ENCODE results near the gene RBMS1. TPM values are rescaled to one million over a fixed set of nuclear protein-coding genes. Genes with fewer than 3 reads are reported as not detected.

Gene RBMS1
- total RNA-seq, 5 donors from 2014 or later (not counting 1 experiment from before 2014, with no cell fraction given) = 94.2 to 137 (median 105) TPM

DNA sequence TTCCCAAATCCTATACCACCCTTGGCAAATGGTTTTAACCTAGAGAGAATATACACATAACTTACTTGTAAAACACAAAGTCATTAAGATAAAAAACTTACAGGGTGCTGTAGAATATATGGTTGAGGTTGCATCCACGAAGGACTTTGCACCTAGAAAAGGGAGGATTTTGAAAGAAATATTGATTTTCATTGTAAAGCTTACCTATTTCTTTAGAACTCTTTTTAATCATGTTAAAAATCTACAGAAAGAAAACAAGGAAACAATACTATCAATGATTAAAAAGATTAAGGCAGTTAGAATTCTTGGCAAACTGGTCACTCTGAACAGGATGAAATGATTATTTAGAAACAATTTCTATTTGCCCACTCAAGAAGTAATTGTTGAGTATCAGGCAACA lies 212.4 kb downstream of the RBMS1 start:
- peaks cover 0 to 2% of the 10 kb centered on the region in 2 experiments for H3K4me1 ChIP-seq (ENCODE audit: control insufficient read depth in 1 of 2, extremely low read depth in 1 of 2, insufficient read depth in 2 of 2, low read length in 2 of 2)
- H3K27ac Mint-ChIP-seq = peak overlapping the region; percentile 70 to 79
- no CpG with 5 or more reads among the region's 1 CpG for WGBS (ENCODE audit: insufficient coverage)
- H3K9me3 Mint-ChIP-seq = no peaks in the 10 kb centered on the region
- DNase-seq (no peak), ATAC-seq (replicated peaks in 1 of 4) (no peak)
- no peaks in the 10 kb centered on the region for H3K27me3 ChIP-seq (replicated peaks in 1 of 2; ENCODE audit: control insufficient read depth in 2 of 2, extremely low read depth in 1 of 2, insufficient read depth in 2 of 2, low read length in 1 of 2)
- H3K4me3 ChIP-seq (ENCODE audit: control insufficient read depth in 1 of 2, extremely low read depth in 1 of 2, low read length in 1 of 2) = no peak overlapping the region
- H3K4me3 Mint-ChIP-seq = no peak overlapping the region
- H3K27ac ChIP-seq (ENCODE audit: low read length) = no peak overlapping the region
- no peaks in the 10 kb centered on the region for H3K27me3 Mint-ChIP-seq
- ChIA-PET CTCF (no interaction called here), POLR2A (no interaction called here)
- H3K36me3 ChIP-seq (ENCODE audit: control insufficient read depth in 2 of 2, extremely low read depth in 1 of 2, insufficient read depth in 1 of 2, low read length in 1 of 2) = peaks cover 10 to 73% of the 10 kb centered on the region in 2 donors
- H3K9me3 ChIP-seq = no peaks in the 10 kb centered on the region
- peaks cover 61% of the 10 kb centered on the region for H3K36me3 Mint-ChIP-seq
- peaks cover 32 to 40% (median 36%) of the 10 kb centered on the region in 3 donors for H3K4me1 Mint-ChIP-seq

- ChIA-PET POLR2A (no interaction called here), CTCF (interaction anchor here in 1 of 2 donors (0.5 to 0.6 kb wide), 2 partner anchors 1058 to 1983 kb away, joined by 3 to 7 read pairs; no protein-coding TSS in a partner anchor)
- Mint-ChIP-seq H3K27ac (peak overlapping the region; percentile 90), H3K4me1 (peaks cover 32 to 40% (median 36%) of the 10 kb centered on the region in 3 donors), H3K27me3 (no peaks in the 10 kb centered on the region), H3K36me3 (peaks cover 68% of the 10 kb centered on the region), H3K4me3 (no peak overlapping the region), H3K9me3 (no peaks in the 10 kb centered on the region)
- Histone ChIP-seq H3K36me3 (ENCODE audit: control insufficient read depth in 2 of 2, extremely low read depth in 1 of 2, insufficient read depth in 1 of 2, low read length in 1 of 2) (peaks cover 10 to 79% of the 10 kb centered on the region in 2 donors), H3K27ac (ENCODE audit: low read length) (peak overlapping the region; percentile 8), H3K9me3 (no peaks in the 10 kb centered on the region), H3K4me3 (ENCODE audit: control insufficient read depth in 1 of 2, extremely low read depth in 1 of 2, low read length in 1 of 2) (no peak overlapping the region), H3K4me1 (ENCODE audit: control insufficient read depth in 1 of 2, extremely low read depth in 1 of 2, insufficient read depth in 2 of 2, low read length in 2 of 2) (peaks cover 0 to 2% of the 10 kb centered on the region in 2 experiments), H3K27me3 (replicated peaks in 1 of 2; ENCODE audit: control insufficient read depth in 2 of 2, extremely low read depth in 1 of 2, insufficient read depth in 2 of 2, low read length in 1 of 2) (no peaks in the 10 kb centered on the region)
- DNase-seq (peak in 1 of 35 experiments; percentile 37), ATAC-seq (replicated peaks in 1 of 4) (peak; percentile 67 to 80 (median 73))
- 100% methylated on average over 2 of the region's 5 CpGs for WGBS (ENCODE audit: insufficient coverage)
Measured at GRCh38 chr2:160279813-160280465, 213.7 kb downstream of the RBMS1 start.

DNA sequence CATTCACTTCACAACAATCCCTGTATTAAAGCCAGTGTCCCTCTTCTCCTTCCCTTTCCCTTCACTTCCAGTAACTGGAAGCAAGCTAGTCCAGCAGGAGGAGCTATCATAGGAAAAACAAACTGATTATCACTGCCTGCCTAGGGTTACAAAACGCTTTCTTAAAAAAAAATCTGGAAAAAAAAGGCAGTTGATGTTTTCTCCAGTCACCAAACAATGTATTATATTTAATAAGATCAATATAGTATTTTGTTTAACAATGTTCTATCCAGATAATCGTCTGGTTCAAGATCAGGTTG lies 214.8 kb downstream of the RBMS1 start:
- Histone ChIP-seq H3K27ac (ENCODE audit: low read length) (peak overlapping the region; percentile 8), H3K4me1 (ENCODE audit: control insufficient read depth in 1 of 2, extremely low read depth in 1 of 2, insufficient read depth in 2 of 2, low read length in 2 of 2) (peaks cover 0 to 2% of the 10 kb centered on the region in 2 experiments), H3K27me3 (replicated peaks in 1 of 2; ENCODE audit: control insufficient read depth in 2 of 2, extremely low read depth in 1 of 2, insufficient read depth in 2 of 2, low read length in 1 of 2) (no peaks in the 10 kb centered on the region), H3K9me3 (no peaks in the 10 kb centered on the region), H3K36me3 (ENCODE audit: control insufficient read depth in 2 of 2, extremely low read depth in 1 of 2, insufficient read depth in 1 of 2, low read length in 1 of 2) (peaks cover 10 to 70% of the 10 kb centered on the region in 2 donors), H3K4me3 (ENCODE audit: control insufficient read depth in 1 of 2, extremely low read depth in 1 of 2, low read length in 1 of 2) (no peak overlapping the region)
- no CpG with 5 or more reads among the region's 2 CpGs for WGBS (ENCODE audit: insufficient coverage)
- no peak overlapping the region for H3K4me3 Mint-ChIP-seq
- H3K27me3 Mint-ChIP-seq = no peaks in the 10 kb centered on the region
- POLR2A ChIA-PET = no interaction called here
- peaks cover 63% of the 10 kb centered on the region for H3K36me3 Mint-ChIP-seq
- peak overlapping the region; percentile 72 to 78 for H3K27ac Mint-ChIP-seq
- CTCF ChIA-PET = no interaction called here
- DNase-seq = no peak
- ATAC-seq (replicated peaks in 1 of 4) = no peak
- H3K9me3 Mint-ChIP-seq = no peaks in the 10 kb centered on the region
- peaks cover 27 to 32% (median 31%) of the 10 kb centered on the region in 3 donors for H3K4me1 Mint-ChIP-seq

- POLR2A ChIA-PET = interaction anchor here (0.6 kb wide), 2 partner anchors 17 to 172 kb away, joined by 3 read pairs; no protein-coding TSS in a partner anchor
- peaks cover 10 to 67% of the 10 kb centered on the region in 2 donors for H3K36me3 ChIP-seq (ENCODE audit: control insufficient read depth in 2 of 2, extremely low read depth in 1 of 2, insufficient read depth in 1 of 2, low read length in 1 of 2)
- H3K27ac Mint-ChIP-seq = peak overlapping the region; percentile 70 to 78
Measured at GRCh38 chr2:160278101-160278878, 215.3 kb downstream of the RBMS1 start.

DNA sequence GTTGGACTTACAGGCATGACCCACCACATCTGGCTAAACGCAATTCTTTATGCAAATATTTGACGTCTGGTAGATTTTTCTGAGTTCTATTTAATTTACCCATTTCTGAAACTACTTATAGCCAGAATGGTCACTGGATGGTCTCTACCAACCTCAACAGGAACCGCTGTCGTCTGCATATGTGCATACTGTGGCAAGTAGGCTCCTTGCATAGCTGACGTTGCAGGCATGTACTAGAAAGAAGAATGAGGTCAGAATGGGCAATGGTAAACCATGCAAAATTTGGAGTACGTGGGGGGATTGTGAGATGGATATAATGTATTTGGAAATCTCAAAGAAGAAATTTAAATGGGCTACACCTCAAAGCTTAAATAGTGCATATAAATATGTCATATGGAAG lies 216.5 kb downstream of the RBMS1 start:
- Mint-ChIP-seq H3K27me3 (no peaks in the 10 kb centered on the region), H3K4me3 (no peak overlapping the region), H3K9me3 (no peaks in the 10 kb centered on the region), H3K36me3 (peaks cover 61% of the 10 kb centered on the region), H3K27ac (no peak overlapping the region), H3K4me1 (peaks cover 18 to 27% (median 25%) of the 10 kb centered on the region in 3 donors)
- no peaks in the 10 kb centered on the region for H3K9me3 ChIP-seq
- CTCF ChIA-PET = interaction anchor here in 1 of 2 donors (1.1 kb wide), 1 partner anchor 718 kb away, joined by 3 read pairs; no protein-coding TSS in a partner anchor
- POLR2A ChIA-PET = no interaction called here
- no peak overlapping the region for H3K4me3 ChIP-seq (ENCODE audit: control insufficient read depth in 1 of 2, extremely low read depth in 1 of 2, low read length in 1 of 2)
- no peak for ATAC-seq (replicated peaks in 1 of 4)
- no CpG with 5 or more reads among the region's 6 CpGs for WGBS (ENCODE audit: insufficient coverage)
- H3K36me3 ChIP-seq (ENCODE audit: control insufficient read depth in 2 of 2, extremely low read depth in 1 of 2, insufficient read depth in 1 of 2, low read length in 1 of 2) = peaks cover 10 to 61% of the 10 kb centered on the region in 2 donors
- no peak overlapping the region for H3K27ac ChIP-seq (ENCODE audit: low read length)
- no peaks in the 10 kb centered on the region for H3K27me3 ChIP-seq (replicated peaks in 1 of 2; ENCODE audit: control insufficient read depth in 2 of 2, extremely low read depth in 1 of 2, insufficient read depth in 2 of 2, low read length in 1 of 2)
- H3K4me1 ChIP-seq (ENCODE audit: control insufficient read depth in 1 of 2, extremely low read depth in 1 of 2, insufficient read depth in 2 of 2, low read length in 2 of 2) = peaks cover 0 to 2% of the 10 kb centered on the region in 2 experiments
- DNase-seq = no peak

More at GRCh38 chr2:160278101-160278878, 215.3 kb downstream of the RBMS1 start:
- DNase-seq (no peak), ATAC-seq (replicated peaks in 1 of 4) (no peak)
- H3K36me3 Mint-ChIP-seq = peaks cover 63% of the 10 kb centered on the region
- no peaks in the 10 kb centered on the region for H3K9me3 Mint-ChIP-seq
- no CpG with 5 or more reads among the region's 9 CpGs for WGBS (ENCODE audit: insufficient coverage)
- H3K4me1 Mint-ChIP-seq = peaks cover 25 to 32% (median 31%) of the 10 kb centered on the region in 3 donors
- H3K27me3 Mint-ChIP-seq = no peaks in the 10 kb centered on the region
- no peak overlapping the region for H3K4me3 Mint-ChIP-seq
- Histone ChIP-seq H3K4me3 (ENCODE audit: control insufficient read depth in 1 of 2, extremely low read depth in 1 of 2, low read length in 1 of 2) (no peak overlapping the region), H3K4me1 (ENCODE audit: control insufficient read depth in 1 of 2, extremely low read depth in 1 of 2, insufficient read depth in 2 of 2, low read length in 2 of 2) (peaks cover 0 to 2% of the 10 kb centered on the region in 2 experiments), H3K9me3 (no peaks in the 10 kb centered on the region), H3K27me3 (replicated peaks in 1 of 2; ENCODE audit: control insufficient read depth in 2 of 2, extremely low read depth in 1 of 2, insufficient read depth in 2 of 2, low read length in 1 of 2) (no peaks in the 10 kb centered on the region), H3K27ac (ENCODE audit: low read length) (no peak overlapping the region)
- CTCF ChIA-PET = interaction anchor here in 1 of 2 donors (1.1 kb wide), 1 partner anchor 717 kb away, joined by 3 read pairs; no protein-coding TSS in a partner anchor

- Histone ChIP-seq H3K4me1 (ENCODE audit: control insufficient read depth in 1 of 2, extremely low read depth in 1 of 2, insufficient read depth in 2 of 2, low read length in 2 of 2) (peaks cover 2 to 4% of the 10 kb centered on the region in 2 experiments), H3K27me3 (replicated peaks in 1 of 2; ENCODE audit: control insufficient read depth in 2 of 2, extremely low read depth in 1 of 2, insufficient read depth in 2 of 2, low read length in 1 of 2) (no peaks in the 10 kb centered on the region), H3K9me3 (no peaks in the 10 kb centered on the region), H3K4me3 (ENCODE audit: control insufficient read depth in 1 of 2, extremely low read depth in 1 of 2, low read length in 1 of 2) (no peak overlapping the region), H3K36me3 (ENCODE audit: control insufficient read depth in 2 of 2, extremely low read depth in 1 of 2, insufficient read depth in 1 of 2, low read length in 1 of 2) (peaks cover 13 to 56% of the 10 kb centered on the region in 2 donors), H3K27ac (ENCODE audit: low read length) (no peak overlapping the region)
- ChIA-PET POLR2A (no interaction called here), CTCF (no interaction called here)
- DNase-seq (no peak), ATAC-seq (replicated peaks in 1 of 4) (no peak)
- no peak overlapping the region for H3K4me3 Mint-ChIP-seq
- H3K4me1 Mint-ChIP-seq = peaks cover 14 to 22% (median 18%) of the 10 kb centered on the region in 3 donors
- H3K27me3 Mint-ChIP-seq = no peaks in the 10 kb centered on the region
- H3K27ac Mint-ChIP-seq = peak overlapping the region in 1 of 2 donors; percentile 71
- H3K36me3 Mint-ChIP-seq = peaks cover 53% of the 10 kb centered on the region
- no CpG with 5 or more reads among the region's 3 CpGs for WGBS (ENCODE audit: insufficient coverage)
- no peaks in the 10 kb centered on the region for H3K9me3 Mint-ChIP-seq
Measured at GRCh38 chr2:160275656-160276055, 218.0 kb downstream of the RBMS1 start.

Data from T-cell (primary cell).